Cardiac muscle cell (in vitro differentiated cells and primary cell): ENCODE results near the gene FAT3. TPM values are rescaled to one million over a fixed set of nuclear protein-coding genes. Genes with fewer than 3 reads are reported as not detected.
A peak's percentile ranks its signal among the peaks of the same experiment; 100 is the strongest.

ENCODE experiments used
- DNase-seq, 2 donors: peaks; one replicate each; pipeline versions ENCODE4 v3.0.0 to v3.0.0-alpha.2; 2010 to 2017; ENCODE audit warnings: low read depth in 1 of 2, low spot score in 1 of 2
- H3K27ac ChIP-seq: fragments of 200-600 bp; sonication (generic); 2 replicates; pipeline ENCODE4 v1.5.1; 2016
- H3K27me3 ChIP-seq: fragments of 200-600 bp; sonication (generic); 2 replicates; pipeline ENCODE4 v1.6.0; 2016; ENCODE audit warnings: control low read depth
- H3K36me3 ChIP-seq: fragments of 200-600 bp; sonication (generic); 2 replicates; pipeline ENCODE4 v1.5.1; 2016; ENCODE audit warnings: control low read depth
- H3K4me1 ChIP-seq: fragments of 200-600 bp; sonication (generic); 2 replicates; pipeline ENCODE4 v1.8.1; 2017; ENCODE audit warnings: low read depth, mild to moderate bottlenecking, mixed run types
- H3K4me3 ChIP-seq: fragments of 200-600 bp; sonication (generic); 2 replicates; pipeline ENCODE4 v1.5.1; 2016; ENCODE audit warnings: mild to moderate bottlenecking
- H3K9me3 ChIP-seq: fragments of 200-600 bp; sonication (generic); 2 replicates; pipeline ENCODE4 v1.5.1; 2017; ENCODE audit warnings: low read depth, mild to moderate bottlenecking, control low read depth
- polyA plus RNA-seq: library from polyadenylated mRNA; unstranded; fragments of >200 nt; fragmentation: Nextera tagmentation; extraction: Ambion mirVana; gene quantifications from 2 replicates; pipeline ENCODE4 v1.2.1, GENCODE V29; 2016
- total RNA-seq: library from RNA; depleted of rRNA; stranded (reverse); fragments of >200 nt; gene quantifications from 2 replicates; pipeline ENCODE4 v1.2.3, GENCODE V29; 2016
- TF ChIP-seq, protein P1 (sequence below): IDR thresholded peaks from 2 replicates; pipeline ENCODE4 v1.5.1; 2012; ENCODE audit warnings: low read depth, mild to moderate bottlenecking, low read length

Gene FAT3
- total and polyA plus RNA-seq, 2 experiments from 2014 or later: 1.1 to 3.5 TPM

DNA sequence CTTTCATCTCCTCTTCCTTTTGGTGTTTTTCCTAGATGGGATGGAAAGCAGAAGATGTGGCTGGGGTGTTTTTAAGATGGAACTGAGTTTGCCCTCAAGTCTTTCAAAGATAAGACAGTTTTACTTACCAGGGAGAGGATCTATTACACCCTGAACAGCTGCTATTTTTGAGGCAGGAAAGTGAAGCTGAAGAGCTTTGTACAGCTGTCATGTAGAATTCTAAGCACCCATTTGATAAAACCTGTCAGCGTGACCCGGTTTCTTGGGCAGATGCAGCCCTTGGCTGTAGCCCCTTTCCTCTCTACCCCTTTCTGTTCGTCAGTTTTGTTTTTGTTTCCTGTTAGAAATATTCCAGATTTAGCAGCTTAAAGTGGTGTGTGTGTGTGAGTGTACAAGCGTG is 35.2 kb downstream of the FAT3 start:
- TF ChIP-seq, protein P1, sequence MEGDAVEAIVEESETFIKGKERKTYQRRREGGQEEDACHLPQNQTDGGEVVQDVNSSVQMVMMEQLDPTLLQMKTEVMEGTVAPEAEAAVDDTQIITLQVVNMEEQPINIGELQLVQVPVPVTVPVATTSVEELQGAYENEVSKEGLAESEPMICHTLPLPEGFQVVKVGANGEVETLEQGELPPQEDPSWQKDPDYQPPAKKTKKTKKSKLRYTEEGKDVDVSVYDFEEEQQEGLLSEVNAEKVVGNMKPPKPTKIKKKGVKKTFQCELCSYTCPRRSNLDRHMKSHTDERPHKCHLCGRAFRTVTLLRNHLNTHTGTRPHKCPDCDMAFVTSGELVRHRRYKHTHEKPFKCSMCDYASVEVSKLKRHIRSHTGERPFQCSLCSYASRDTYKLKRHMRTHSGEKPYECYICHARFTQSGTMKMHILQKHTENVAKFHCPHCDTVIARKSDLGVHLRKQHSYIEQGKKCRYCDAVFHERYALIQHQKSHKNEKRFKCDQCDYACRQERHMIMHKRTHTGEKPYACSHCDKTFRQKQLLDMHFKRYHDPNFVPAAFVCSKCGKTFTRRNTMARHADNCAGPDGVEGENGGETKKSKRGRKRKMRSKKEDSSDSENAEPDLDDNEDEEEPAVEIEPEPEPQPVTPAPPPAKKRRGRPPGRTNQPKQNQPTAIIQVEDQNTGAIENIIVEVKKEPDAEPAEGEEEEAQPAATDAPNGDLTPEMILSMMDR: no peak
- no peaks in the 10 kb centered on the region for H3K9me3 ChIP-seq
- H3K4me3 ChIP-seq: no peak overlapping the region
- H3K27ac ChIP-seq: peak overlapping the region; percentile 5
- H3K4me1 ChIP-seq: peaks cover 27% of the 10 kb centered on the region
- no peaks in the 10 kb centered on the region for H3K36me3 ChIP-seq
- H3K27me3 ChIP-seq: no peaks in the 10 kb centered on the region
- DNase-seq: peak in 1 of 2 donors; percentile 23

DNA sequence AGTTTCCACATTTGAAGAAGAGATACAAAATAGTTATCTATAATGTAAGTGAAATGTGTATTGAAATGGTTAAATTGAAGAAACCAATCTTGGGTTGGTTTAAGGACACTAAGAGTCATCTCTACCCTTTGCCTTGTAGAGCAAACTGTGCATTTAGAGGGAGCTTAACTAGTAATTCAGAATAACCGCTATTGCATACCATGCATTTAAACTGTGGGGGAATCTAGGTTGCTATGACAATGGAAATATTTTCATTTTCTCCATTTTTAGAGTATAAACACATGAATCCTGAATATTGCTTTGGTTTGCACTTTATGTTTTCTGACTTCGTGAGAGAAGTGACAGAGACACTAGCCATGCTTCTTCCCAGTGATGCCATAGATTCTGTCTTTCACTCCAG is 39.7 kb downstream of the FAT3 start:
- no peak for DNase-seq

DNA sequence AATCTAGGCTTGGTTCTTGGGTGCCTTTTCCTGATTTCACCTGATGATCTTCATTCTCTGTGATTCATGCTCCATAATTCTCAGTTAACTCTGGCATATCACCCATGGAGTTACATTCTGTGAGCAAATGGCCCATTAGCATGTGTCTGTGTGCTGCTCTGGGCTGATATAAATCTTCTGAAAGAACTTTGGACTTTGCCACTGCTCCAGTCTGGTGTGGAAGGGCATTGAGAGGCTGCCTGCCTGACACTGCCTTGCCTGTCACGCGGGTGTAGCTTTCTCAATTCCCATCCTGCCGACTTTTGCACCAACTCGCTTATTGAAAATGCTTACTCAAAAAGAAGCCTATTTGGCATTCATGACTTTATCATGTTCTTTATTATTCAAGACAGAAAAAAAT is 42.2 kb downstream of the FAT3 start:
- no peak overlapping the region for H3K27ac ChIP-seq
- no peaks in the 10 kb centered on the region for H3K27me3 ChIP-seq
- TF ChIP-seq, protein P1: no peak
- no peak overlapping the region for H3K4me3 ChIP-seq
- no peak for DNase-seq
- H3K9me3 ChIP-seq: no peaks in the 10 kb centered on the region
- H3K4me1 ChIP-seq: peaks cover 3% of the 10 kb centered on the region
- no peaks in the 10 kb centered on the region for H3K36me3 ChIP-seq

More for the DNA sequence above, 39.7 kb downstream of the FAT3 start:
- H3K9me3 ChIP-seq: no peaks in the 10 kb centered on the region
- no peak overlapping the region for H3K4me3 ChIP-seq
- H3K27ac ChIP-seq: no peak overlapping the region
- no peaks in the 10 kb centered on the region for H3K27me3 ChIP-seq
- peaks cover 26% of the 10 kb centered on the region for H3K4me1 ChIP-seq
- H3K36me3 ChIP-seq: no peaks in the 10 kb centered on the region
- TF ChIP-seq, protein P1: no peak

DNA sequence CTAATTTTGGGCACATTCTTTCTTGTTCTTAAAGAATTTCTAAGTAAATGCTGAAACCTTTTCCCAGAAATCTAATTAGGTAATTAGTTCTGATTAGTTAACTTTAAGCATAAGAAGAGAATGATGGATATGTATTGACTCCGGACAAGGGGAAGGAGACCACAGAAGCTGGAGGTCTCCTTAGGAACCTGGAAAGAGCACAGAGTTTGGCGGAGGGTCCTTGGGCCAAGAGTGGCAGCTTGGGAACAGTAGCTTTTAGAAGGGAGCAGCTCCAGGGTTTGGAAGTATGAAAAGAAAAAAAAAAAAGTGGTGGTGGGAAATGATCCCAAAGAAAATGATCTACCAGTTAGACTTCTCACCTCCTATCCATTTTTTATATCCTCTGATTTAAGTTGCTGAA is 42.7 kb downstream of the FAT3 start:
- Histone ChIP-seq H3K4me1 (peaks cover 3% of the 10 kb centered on the region), H3K36me3 (no peaks in the 10 kb centered on the region), H3K27me3 (no peaks in the 10 kb centered on the region), H3K4me3 (no peak overlapping the region), H3K27ac (no peak overlapping the region), H3K9me3 (no peaks in the 10 kb centered on the region)
- no peak for DNase-seq
- TF ChIP-seq, protein P1: no peak

DNA sequence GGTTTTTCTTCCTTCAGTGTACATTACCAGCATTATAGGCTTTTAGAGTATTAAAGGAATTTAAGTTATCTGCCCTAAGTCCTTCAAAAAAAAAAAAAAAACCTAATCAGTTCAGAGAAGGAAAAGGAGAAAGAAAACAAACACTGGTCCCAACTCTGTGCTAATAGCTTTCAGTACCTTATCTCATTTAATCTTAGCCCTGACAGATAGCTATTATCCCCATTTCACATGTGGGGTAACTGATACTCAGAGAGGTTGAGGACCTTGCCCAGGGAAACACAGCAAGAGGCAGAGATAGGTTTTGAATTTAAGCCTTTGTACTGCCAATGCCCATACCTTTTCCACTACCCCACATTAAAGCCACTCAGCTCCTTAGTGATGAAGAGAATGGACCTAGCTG is 43.4 kb downstream of the FAT3 start:
- H3K36me3 ChIP-seq: no peaks in the 10 kb centered on the region
- no peak overlapping the region for H3K4me3 ChIP-seq
- peaks cover 3% of the 10 kb centered on the region for H3K4me1 ChIP-seq
- DNase-seq: no peak
- H3K27me3 ChIP-seq: no peaks in the 10 kb centered on the region
- H3K9me3 ChIP-seq: no peaks in the 10 kb centered on the region
- H3K27ac ChIP-seq: no peak overlapping the region
- TF ChIP-seq, protein P1: no peak

DNA sequence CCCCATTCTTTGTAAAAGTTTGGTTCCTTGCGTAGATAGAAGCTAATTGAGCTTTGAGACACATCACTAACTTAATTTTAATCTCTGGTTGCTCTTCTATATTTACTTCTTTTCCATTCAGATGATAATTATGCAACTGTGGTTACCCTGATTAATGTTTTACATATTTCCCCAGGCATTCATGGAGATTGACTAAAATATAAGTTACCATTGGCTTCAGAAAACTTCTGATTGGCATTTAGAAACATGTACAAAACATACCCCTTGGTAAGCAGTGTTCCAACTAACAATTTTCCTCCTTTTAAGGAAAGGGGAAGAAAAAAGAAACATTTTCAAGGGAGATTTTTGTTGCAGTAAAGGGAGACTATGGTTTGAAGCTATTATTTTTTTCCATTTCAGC is 43.9 kb downstream of the FAT3 start:
- H3K27me3 ChIP-seq: no peaks in the 10 kb centered on the region
- H3K9me3 ChIP-seq: no peaks in the 10 kb centered on the region
- TF ChIP-seq, protein P1: no peak
- H3K36me3 ChIP-seq: no peaks in the 10 kb centered on the region
- DNase-seq: no peak
- H3K4me1 ChIP-seq: peaks cover 3% of the 10 kb centered on the region
- no peak overlapping the region for H3K27ac ChIP-seq
- H3K4me3 ChIP-seq: no peak overlapping the region
